ENCODE results near the gene WDR82.
A peak's percentile ranks its signal among the peaks of the same experiment; 100 is the strongest.

Gene WDR82

DNA sequence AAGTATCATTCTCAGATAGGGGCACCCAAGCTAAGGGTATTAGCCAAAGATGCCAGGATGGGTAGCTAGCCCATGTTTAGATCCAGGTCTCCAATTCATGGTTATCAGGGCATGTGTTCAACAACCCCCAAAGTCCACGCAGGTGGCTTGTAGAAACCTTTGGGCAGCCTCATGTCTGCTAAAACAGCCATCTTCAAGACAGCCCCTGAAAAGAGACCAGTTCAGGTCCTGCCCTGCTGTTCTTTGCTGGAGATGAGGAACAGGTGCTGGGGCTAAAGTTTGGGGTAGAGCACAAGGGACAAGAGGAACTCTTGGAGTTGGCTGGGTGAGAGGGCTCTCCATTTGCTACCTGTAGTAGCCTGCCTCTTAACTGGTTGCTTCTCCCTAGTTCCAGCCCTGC is 28.3 kb downstream of the WDR82 start:
- no peak for DNase-seq

DNA sequence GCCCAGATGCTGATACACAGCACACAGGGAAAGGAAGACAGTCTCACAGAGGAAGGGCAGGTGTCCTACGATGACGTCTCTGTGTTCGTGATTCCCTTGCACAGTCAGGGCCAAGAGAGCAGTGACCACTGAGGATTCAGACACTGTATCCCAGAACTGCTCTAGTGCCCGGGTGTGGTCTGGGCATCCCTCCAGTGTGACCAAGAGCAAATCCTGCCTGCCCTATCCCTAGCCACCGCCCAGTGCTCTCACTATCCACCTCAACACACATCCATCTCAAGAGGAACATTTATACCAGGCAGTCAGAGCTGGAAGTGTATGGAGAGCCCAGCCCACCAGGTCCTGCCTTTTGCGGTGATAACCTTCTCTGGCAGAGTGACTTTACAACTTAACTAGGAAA is 28.8 kb downstream of the WDR82 start:
- DNase-seq, result no peak

DNA sequence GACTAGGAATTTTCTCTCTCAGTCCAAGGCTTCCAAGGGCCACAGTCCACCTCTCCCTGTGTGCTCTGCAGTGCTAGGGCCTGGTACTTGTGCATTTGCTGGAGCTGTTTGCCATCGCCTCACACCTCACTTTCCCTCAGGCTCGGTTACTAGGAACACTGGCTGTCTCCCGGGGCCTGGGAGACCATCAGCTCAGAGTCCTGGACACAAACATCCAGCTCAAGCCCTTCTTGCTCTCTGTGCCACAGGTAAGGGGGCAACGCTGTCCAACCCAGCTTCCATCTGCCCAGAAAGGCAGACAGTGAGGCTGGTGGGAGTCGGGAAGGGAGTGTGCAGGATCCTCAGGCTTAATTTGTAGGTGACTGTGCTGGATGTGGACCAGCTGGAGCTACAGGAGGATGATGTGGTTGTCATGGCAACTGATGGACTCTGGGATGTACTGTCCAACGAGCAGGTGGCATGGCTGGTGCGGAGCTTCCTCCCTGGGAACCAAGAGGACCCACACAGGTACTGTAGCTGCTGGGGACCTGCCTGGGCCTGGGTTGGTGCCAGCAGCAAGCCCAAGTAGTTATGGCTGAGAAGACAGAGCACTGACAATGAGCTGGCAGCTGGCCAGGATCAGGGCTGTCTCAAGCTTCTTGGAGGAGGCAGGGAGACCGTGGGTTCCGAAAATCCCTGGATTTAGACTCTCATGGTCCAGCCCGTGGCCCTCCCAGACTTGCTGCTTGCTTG is 29.5 kb downstream of the WDR82 start:
- DNase-seq, result no peak

DNA sequence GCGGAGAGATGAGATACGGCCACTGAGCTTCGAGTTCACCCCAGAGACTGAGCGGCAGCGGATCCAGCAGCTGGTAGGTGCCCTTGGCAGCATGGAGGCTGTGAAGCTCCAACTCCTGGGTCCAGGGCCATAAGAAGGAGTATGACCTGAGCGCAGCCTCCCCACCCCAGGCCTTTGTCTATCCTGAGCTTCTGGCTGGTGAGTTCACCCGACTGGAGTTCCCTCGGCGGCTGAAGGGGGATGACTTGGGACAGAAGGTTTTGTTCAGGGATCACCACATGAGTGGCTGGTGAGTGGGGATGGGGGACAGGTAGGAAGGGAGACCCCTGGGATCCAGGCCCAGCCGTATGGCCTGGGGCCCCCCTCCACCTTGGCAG is 30.3 kb downstream of the WDR82 start:
- DNase-seq, result no peak

DNA sequence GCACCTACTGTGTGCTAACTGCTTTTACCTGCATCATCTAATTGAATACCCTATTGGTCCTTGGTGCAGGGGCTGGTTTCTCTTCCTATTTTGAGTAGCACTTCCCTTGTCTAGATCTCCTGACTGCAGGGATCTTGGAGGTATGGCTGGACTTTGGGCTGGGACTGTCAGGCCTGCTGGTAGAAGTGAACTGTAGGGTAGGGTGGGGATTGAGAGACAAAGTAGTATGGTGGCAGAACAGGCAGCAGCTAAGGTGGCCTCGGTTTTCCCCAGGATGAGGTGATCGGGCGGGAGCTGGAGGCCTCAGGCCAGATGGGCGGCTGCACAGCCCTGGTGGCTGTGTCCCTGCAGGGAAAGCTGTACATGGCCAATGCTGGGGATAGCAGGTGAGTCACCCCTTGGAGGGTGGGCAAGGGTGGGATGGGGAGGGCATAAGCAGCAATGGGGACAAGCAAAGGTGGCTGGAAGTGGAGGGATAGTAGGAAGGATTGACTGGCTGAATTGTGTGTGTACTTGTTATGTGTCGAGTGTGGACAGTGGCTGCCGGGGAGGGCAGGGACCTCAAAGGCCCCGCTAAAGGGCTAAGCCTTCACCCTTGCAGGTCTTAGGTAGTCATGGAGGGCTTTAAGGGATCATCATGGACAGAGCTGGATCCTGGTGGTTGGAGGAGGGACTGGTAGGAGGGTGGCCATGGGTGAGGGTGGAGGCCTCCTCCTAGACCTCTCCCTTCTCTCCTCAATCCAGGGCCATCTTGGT is 30.9 kb downstream of the WDR82 start:
- no peak for DNase-seq

DNA sequence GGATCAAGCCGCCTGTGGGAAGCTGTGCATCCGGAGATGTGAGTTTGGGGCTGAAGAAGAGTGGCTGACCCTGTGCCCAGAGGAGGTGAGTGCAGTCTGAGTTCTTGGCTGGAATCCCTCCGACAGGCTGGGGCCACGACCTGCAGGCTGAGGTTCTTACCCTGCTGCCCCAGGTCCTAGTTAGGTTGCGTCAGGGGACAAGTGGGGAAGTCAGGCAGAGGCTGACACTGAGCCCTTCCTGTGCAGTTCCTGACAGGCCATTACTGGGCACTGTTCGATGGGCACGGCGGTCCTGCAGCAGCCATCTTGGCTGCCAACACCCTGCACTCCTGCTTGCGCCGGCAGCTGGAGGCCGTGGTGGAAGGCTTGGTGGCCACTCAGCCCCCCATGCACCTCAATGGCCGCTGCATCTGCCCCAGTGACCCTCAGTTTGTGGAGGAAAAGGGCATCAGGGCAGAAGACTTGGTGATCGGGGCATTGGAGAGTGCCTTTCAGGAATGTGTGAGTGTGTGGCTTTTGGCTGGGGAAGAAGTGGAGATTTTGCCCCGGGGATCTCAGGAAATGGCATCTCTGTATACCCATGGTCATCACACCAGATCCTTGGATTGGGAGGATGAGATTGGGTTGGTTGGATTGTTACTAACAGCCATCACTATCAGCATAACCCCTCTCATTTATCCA is 31.6 kb downstream of the WDR82 start:
- no peak for DNase-seq

DNA sequence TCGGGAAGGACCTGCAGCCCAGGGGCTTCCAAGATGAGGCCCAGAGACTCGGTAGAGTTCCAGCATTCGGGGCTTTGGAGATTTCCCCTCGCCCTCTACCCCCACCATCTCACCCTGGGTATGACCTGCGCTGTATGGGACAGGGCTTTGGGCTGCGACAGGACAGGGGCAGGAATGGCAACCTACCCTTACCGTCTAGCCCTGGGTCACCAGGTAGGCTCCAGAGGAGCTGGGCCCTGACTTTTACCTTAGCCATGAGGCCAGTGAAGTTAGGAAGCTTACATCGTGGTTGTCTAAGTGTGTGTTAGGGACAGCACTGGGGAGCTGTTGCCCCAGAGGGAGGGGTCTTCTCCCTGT is 32.2 kb downstream of the WDR82 start:
- DNase-seq, result no peak

DNA sequence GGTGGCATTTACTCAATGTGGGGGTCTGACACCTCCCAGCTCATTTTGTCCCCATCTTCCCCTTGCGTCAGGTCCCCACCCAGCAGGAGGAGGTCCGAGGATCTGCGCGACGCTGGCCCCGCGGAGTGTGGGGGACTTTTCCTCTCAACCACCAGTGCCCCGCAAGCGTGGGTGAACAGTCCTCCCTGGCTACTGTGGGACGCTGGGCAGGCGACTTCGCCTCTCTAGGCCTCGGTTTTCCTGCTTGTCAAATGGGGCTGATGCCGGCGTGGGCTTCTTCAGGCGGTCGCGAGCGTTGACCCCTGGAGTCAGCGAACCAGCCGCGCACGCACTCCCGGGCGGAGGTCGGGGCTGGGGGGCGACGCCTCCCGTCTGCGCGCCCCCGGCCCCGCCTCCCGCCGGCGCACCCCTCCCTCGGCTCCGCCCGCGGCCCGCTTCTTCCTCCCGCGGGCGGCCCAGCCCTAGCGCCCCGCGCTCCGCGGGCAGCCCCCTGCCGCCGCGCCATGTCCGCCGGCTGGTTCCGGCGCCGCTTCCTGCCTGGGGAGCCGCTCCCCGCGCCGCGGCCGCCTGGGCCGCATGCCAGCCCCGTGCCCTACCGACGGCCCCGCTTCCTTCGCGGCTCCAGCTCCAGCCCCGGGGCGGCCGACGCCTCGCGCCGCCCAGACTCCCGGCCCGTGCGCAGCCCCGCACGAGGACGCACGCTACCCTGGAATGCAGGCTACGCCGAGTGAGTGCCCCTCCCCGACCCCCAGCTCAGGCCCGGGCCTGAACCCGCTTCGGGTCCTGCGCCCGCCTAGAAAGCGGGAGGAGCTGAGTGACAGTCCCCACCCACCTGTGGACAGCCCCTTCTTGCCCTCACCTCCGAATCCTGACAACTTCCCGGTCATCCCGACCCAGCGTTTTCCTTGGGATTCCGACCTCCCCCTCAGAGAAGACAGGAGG is 32.9 kb downstream of the WDR82 start, which contains the start of gene PPM1M:
Gene PPM1M (plus strand): TSS at position 438 of the 942 bp plus-strand sequence. CDS start 66 bp downstream, at position 504.
- no peak for DNase-seq

DNA sequence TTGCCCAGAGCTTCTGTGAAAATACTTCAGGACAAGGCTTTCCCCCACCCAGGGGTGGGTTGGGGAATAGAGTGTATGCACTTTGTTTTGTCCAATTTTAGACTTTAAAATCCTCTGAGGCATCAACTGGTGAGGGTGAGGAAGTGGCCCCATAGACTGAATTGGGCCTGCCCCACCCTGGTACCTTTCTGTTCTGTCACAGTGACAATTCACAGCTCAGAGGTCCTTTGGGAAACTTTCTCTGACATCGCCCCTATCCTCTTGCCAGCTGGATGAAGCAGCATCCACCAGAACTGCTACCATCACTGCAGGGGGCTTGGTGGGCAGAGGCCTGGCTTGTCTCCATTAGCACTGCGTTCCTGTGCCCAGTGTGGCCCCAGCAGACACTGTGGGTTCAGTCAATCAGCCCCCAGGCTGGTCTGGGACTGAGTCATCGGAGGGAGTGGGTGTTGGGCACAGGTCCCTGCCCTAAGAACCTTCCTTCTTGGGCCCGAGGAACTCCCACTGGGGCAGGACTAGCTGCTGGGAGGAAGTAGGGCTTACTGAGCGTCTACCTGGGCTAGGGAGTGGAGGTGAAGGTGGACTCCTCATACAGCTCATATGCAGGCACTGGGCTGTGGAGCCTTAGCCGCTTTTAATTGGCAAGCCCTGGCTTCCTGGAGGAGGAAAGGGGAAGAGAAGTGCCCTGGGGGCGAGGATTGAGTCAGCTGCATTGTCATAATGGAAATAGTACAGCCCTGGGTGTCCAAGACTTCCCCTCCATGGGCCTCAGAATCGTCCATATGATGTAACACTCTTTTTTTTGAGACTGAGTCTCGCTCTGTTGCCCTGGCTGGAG is 34.4 kb downstream of the WDR82 start:
- DNase-seq, result no peak

DNA sequence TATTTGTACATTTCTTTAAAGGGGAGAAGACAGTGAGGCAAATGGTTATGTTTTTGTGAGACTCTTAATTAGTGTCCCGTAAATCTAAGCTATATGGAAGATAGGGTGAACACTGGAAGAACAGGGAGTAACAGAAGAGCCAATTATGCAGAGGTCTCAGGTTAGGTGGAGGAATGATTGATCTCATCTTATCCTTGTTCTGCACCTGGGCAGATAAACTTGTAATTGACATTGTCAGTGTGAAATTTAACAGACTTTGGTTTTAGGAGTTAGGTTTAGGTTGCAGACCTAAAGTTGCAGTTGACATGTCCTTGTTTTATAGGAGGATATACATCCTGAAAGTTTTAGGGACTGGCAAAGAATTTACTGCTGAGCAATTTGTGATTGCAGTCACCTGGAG is 36.4 kb downstream of the WDR82 start:
- no peak for DNase-seq

DNA sequence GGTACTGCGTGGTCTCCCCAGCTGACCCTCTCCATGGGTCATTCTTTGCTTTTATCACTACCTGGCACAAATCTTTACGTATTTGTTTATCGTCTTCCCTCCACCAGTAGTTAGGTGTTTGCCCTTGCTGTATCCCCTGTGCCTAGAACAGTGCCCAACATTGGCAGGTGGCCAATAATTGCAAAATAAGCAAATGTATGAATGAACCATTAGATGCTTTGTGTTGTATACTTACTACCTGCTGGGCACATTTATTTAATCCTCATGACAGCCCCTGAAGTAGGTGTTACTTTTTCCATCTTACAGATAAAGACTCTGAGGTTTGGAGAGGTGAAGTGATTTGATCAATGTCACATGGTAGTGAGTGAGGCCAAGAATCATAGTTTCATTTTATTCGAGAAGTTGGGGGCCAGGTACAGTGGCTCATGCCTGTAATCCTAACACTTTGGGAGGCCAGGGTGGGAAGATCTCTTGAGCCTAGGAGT is 37.5 kb downstream of the WDR82 start:
- no peak for DNase-seq

DNA sequence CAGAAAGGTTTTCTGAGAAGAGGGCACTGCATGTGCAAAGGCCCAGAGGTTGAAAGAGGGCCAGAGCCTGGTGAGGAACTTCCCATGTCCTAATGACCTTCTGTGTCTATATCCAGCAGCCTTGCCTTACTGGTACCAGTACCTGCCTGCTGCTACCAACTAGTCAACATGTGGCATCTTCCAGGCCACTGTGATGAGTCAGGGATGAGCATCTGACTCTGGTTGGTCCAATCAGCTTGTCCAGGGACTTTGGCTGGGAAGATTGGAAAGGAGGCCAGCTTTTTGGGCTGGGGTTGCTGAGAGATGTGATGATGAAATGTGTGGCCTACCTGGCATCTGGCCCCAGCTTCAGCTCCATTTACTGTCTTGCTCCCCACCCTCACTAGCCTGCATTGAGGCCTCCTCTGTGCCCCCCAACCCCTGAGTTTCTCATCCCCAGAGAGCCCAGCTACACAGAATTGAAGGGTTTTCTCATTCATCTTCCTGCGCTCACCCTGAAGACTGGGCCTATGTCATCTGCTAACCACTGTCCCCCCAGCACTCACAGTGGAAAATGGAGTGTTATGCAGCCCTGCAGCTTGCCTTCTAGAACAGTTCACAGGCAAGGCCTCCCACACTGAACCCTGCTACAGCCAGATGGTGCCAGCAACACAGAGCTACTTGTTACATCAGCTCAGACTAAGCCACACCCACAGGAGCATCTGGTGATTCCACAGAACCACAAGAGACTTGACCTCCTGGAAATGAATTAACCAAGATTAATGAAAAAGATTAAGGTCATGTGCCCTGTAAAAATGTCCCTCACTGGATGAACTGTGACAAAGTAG is 38.2 kb downstream of the WDR82 start:
- peak; percentile 36 for DNase-seq

DNA sequence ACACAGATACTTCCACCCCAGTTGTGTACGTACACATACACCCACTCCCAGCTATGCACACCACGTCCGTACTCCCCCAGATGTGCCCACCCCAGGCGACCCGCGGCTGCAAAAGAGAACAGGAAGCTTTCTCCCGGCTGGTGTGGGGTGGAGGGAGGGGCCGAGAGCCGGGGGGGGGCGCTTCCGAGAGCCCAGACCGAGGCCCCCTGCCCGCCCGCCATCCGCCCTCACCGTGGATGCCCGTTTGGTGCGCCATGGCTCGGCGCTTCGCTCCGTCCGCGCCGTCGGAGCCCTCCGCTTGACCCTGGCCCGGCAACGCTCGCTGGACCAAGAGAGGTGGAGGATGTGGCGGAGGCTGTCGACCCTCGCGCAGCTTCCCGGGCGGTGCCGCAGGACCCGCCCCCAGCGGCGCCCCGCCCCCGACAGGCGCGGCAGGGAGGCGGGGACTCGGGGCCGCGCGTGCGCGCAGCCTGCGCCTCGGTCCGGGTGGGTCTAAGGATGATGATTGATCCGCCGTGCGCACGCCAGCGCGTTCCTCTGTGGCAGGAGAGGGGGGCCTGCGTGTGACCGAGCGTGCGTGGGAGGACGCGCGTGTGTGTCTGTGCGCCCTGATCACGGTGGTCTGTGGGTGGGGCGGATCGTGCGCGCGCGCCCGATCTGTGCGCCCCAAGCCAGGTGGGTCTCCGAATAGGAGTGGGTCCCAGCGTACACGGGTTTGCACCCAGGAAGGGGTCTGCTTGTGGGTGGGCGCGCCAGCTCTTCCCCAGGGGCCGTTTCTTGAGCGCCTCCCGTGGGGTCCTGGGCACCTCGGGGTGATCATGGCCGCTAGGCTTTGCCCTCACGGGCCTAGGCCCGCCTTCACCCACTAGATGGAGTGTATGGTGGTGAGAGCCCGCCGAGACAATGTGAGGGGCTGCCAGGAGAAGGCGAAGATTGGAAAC is 39.4 kb downstream of the WDR82 start, which contains the start of gene TWF2:
Gene TWF2 (minus strand): TSS at position 398 of the 941 bp plus-strand sequence. CDS start 142 bp downstream, at position 256.
- DNase-seq, result no peak

DNA sequence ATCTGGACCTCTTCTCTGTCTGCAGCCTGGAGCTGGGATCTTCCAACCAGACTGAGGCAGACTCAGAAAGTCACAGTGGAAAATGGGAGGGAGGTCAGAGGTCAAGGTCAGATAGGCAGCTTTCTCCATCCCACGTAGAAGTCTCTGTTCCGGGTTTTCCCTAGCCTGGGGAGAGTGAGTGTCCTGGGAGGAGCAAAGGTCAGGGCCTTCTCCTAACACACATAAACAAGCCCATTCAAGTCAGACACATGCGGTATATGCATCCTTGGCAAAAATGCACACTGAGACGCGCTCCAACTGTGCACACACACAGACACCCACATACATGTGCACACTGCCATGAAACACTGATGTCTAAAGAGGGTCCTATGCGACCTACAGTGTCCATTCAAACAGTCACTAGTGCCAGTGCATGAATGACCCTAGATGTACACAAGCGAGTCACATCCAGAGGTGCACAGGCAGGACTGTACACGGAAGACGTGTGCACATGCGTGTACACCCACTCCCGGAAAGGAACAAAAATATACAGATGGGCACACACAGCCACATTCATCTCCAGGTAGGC is 40.2 kb downstream of the WDR82 start:
- DNase-seq, result no peak

DNA sequence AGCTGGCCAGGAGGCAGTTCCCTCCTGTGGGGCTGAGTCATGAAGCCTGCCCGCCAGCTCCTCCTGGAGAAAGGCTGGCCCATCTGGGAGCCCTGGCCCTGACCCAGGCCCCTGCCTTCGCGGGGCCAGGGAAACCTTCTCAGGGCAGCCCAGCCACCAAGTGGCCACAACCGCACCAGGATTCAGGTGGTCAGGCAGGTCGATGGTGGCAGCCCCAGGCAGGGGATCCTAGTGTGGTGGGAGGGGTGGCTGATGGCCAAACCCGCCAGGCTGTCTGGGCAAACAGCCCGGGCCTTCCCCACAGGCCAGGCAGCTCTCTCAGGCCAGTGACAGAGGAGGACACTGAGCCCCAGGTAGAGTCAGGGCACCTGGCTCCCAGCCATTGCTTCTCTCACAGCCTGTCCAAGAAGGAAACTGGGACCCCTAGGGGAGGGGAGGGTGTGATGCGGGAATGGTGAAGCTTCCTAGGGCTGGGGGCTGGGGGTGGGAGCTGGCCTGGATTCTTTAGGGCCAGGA is 40.7 kb downstream of the WDR82 start:
- no peak for DNase-seq

DNA sequence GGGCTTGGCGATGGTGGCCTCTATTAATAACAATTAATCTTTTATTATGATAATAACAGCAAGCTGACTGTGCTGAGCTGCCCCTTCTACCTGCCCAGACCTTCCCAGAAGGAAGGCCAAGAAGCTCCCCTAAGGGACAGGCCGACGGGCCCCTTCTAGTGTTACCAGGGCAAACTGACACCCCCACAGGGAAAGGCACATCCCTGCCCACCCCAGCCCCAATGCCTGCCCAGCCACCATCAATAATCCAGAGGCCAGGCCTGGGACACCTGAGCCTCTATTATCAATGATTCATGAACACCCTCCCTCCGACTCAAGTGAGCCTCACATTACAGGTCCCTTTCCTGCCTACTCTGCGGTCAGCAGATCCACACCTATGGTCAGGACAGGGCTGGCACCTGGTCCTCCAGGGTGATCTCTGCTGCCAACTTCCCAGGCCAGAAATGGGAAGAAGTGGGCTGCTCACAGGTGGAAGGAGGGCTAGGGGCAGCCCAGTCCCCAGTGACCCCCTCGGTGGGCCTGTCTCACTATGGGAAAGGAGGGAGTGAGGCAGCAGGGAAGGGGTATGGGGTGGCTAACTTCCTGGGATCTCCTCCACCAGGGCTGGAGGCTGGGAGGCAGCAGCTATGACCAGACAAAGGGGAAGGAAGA is 41.3 kb downstream of the WDR82 start:
- no peak for DNase-seq

DNA sequence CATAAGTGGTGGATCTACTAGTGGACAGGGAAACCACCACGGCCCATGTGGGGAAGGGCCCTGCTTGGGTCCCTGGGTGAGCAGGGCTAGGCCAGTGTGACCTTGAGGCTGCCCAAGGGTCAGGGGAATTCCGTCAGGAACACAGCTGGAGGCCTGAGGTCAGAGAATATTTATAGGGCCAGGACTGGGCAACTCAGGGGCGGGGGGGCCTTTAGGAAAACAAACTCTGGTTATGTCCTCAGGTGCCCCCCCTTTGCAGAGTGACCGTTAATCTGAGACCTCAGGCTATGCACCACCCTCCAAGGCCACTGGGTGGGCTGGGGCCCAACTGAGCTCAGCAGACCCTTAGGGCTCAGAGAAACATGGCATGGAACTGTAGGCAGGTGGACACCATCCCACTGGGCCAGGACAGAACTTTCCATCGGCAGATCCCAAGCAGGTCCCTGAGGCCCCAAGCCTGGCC is 42.0 kb downstream of the WDR82 start:
- no peak for DNase-seq

All from NCI-H1694 treated with DMSO at 0.1 percent for 48 hours (cell line).